NCI-H2107 treated with DMSO at 0.1 percent for 48 hours (cell line): Measurements from ENCODE around the gene PSMC3.
A peak's percentile ranks its signal among the peaks of the same experiment; 100 is the strongest.

Experiments
- DNase-seq: peaks from one replicate; lab custom pipeline; 2025; ENCODE audit not compliant: unreplicated experiment; lab: John Stamatoyannopoulos, UW

PSMC3 gene

GRCh38 chr11:47377571-47378009 lies 48.6 kb downstream of the PSMC3 start:
- DNase-seq, result no peak

GRCh38 chr11:47376525-47377371 lies 49.5 kb downstream of the PSMC3 start:
- DNase-seq, result no peak

- no peak for DNase-seq
Measured at GRCh38 chr11:47376107-47376524, 50.1 kb downstream of the PSMC3 start.

- no peak for DNase-seq
Measured at GRCh38 chr11:47375546-47376085, 50.6 kb downstream of the PSMC3 start.

GRCh38 chr11:47375020-47375419 lies 51.2 kb downstream of the PSMC3 start:
- DNase-seq, result no peak

GRCh38 chr11:47374720-47375019 lies 51.6 kb downstream of the PSMC3 start:
- no peak for DNase-seq

GRCh38 chr11:47373876-47374719 lies 52.1 kb downstream of the PSMC3 start:
- peak; percentile 13 for DNase-seq

- no peak for DNase-seq
Measured at GRCh38 chr11:47372422-47372821, 53.8 kb downstream of the PSMC3 start.

GRCh38 chr11:47369676-47370075 lies 56.6 kb downstream of the PSMC3 start:
- no peak for DNase-seq
